Activated CD4-positive, CD25-positive, alpha-beta regulatory T cell treated with anti-CD3 and anti-CD28 coated beads, Interleukin-2, amount 50 U/mL, for 16 hours (primary cell): ENCODE results near the gene FBXO33.

ENCODE experiments used
- DNase-seq: peaks from one replicate; pipeline ENCODE4 v3.0.0-alpha.2; 2020; ENCODE audit warnings: low read depth, low spot score

Gene FBXO33

DNA sequence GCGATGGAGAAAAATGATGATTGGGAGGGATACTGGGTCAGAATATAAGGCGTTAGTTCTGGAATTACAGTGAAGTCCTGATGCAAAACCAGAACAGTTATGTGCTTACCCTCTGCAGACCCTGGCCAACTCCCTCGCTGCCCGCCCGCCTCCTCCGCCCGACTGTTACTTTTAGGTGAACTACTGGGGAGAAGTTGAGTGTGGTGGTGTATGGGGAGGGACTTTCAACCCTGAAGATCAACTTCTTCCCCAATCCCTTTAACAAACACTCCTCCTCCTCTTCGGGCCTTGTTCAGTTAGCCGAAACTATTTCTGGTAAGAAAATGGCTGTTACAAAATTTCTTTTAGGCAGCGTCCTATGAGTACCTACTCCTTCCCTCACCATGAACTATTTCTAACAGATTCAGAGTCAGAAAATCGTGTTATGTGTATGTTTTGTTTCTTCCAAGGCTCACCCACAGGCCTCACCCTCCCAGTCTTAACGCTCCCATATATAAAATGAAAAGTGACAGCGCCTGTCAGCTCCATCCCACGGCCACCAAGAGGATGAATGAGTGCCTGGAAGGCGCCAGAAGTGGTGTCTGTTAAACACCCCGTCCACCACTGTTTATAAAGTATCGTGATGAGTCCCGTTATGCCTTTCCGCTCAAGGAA, 1.3 kb downstream of the FBXO33 start:
- DNase-seq = no peak

DNA sequence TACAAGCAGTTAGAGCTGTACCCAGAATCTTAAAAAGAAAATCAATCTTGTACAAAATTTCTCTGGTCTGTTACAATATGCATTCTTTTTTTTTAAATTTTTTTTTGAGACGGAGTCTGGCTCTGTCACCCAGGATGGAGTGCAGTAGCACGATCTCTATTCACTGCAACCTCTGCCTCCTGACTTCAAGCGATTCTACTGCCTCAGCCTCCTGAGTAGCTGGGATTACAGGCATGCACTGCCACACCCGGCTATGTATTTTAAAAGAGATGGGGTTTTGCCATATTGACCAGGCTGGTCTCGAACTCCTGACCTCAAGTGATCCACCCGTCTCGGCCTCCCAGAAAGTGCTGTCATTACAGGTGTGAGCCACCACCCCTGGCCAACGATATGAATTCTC, 4.1 kb downstream of the FBXO33 start:
- DNase-seq = no peak

DNA sequence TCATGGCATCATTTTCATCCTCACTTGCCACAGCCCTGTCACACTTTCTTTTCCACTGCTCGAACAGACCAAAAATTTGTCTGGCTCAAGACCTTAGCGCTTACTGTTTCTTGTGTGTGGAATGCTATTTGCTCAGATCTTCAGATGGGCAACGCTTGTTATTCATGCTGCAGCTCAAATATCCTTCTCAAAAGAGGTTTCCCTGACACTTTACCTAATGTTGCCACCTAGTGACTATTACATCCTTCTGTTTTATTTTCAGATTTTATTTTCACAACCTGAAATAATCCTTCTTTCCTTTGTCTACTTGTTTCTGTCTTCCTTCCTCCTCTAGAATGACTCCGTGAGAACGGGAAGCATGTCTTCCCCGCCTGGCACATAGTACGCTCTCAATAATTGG, 5.6 kb downstream of the FBXO33 start:
- DNase-seq = no peak

DNA sequence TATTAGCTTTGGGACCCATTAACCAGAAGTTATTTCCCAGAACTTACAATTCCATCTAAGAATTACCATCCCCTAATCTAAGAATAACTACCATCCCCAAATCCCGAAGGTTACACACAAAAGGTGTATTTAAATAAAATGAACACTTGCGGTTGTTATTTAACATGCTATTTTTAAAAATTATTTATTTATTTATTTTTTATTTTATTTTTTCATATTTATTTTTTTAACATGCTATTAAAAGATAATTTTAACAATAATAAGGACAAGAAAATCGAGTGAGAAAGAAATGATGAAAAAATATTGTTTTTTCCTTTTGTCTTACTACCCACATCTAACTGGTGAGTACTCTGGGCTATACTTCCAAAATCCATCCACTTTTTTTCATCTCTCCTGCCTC, 6.3 kb downstream of the FBXO33 start:
- no peak for DNase-seq

DNA sequence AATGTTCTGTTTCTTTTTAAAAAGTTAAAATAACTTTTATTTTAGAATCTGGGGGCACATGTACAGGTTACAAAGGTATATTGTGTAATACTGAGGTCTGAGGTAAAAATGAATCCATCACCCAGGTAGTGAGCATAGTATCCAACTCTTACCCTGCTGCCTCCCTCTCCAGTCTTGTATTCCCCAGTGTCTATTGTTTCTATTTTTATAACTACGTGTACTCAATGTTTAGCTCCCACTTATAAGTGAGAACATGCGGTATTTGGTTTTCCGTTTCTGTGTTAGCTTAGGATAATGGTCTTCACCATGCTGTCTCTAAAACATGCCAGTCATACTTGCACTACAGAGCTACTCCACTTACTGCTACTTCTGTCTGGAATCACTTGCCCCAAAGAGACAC, 8.4 kb downstream of the FBXO33 start:
- DNase-seq = no peak

DNA sequence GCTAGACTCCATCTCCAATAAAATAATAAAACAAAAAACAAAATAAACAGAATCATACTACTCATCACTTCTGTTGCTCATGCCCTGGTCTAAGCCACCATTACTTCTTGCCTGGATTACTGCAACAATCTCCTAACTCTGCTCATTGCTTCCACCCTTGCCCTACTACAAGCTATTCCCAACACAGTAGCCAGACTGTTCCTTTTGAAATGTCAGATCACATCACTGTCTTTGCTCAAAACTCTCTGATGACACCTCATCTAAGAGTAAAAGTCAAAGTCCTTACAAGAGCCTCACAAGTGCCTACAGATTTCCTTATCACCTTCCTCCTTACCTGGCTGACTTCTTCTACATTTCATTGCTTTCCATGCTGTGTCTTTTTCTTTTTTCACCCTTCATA, 10.0 kb downstream of the FBXO33 start:
- no peak for DNase-seq

DNA sequence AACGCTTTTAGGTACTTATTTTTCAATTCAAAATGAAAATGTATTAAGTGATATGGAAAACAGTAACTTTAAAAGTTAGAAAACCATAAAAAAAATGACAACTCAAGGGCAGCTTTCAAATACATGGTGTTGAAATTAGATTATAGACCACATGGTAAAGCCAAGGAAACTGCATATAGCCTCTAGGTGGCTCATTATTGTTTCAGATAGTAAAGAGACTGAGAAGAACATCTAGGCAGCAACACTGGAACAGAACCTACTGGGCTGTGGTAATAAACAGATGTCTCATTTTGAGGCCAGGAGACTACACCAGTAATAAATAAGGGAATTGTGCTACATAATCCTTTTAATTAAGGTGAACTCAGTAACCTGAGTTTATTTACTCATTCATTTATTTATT, 13.0 kb downstream of the FBXO33 start:
- DNase-seq = no peak

DNA sequence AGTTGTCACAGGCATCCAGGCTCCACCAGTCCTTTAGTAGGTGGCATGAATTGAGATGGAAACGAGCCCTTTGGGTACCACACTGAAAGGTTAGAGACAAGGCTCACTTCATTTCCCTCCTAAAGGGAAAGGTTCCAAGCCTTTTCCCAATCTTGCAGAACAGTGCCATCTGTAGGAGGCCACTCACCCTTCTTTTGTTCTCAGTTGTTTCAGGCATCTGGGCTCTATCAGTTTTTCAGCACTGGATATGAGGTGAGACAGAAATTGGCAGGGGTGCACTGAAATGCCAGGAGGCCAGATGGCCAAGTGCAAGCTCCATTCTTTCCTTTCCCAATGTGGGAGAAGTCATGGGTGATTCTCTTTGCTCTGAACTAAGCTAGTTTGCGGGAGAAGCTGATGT, 15.2 kb downstream of the FBXO33 start:
- no peak for DNase-seq

DNA sequence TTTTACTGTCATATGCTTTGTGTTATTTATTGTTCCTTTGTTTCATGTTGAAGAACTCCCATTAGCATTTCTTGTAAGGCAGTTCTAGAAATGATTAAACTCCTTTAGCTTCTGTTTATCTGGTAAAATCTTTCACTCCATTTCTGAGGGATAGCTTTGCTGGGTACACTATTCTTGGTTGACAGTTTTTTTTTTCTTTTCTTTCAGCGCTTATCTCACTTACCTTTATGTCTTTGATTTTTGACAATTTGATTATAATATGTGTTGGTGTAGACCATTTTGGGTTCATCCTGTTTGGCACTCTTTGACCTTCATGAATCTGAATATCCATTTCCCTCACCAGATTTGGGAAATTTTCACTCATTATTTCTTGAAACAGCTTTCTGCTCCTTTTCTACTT, 16.2 kb downstream of the FBXO33 start:
- no peak for DNase-seq

DNA sequence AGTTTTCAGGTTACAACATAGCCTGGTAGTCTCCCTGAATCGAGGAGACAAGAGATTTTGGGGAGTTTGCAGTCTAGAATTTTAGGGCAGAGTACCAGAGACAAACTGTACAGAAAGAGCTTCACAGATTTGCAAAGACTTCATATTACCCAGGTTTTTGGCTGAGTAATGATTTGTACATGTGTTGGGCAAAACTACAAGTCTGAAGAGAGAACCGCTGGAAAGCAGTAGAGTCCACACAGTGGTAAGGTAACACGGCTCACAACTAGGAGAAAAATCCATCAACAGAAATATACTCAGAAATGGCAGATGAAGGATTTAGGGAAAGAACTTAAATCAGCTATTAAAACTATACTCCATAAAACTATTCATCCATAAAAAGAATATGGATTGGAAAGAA, 25.7 kb downstream of the FBXO33 start:
- DNase-seq = no peak

DNA sequence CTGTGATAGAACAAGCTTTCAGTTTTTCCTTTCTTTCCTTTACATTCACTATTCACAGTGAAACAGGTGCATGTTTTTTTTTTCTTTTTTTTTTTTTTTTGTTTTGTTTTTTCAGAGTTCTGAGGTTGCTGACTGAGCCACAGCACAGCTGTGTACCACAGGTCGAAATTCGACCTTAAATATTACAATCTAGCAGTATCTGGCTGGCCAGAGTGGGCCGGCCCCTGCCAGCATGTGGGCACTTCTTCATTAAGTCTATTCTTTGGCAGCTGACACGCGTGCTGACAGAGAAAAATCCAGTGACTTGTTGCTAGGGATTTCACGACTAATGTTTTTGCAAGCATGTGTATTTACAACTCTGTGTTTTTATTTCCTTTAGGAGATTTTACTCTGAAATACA, 33.9 kb downstream of the FBXO33 start:
- no peak for DNase-seq

DNA sequence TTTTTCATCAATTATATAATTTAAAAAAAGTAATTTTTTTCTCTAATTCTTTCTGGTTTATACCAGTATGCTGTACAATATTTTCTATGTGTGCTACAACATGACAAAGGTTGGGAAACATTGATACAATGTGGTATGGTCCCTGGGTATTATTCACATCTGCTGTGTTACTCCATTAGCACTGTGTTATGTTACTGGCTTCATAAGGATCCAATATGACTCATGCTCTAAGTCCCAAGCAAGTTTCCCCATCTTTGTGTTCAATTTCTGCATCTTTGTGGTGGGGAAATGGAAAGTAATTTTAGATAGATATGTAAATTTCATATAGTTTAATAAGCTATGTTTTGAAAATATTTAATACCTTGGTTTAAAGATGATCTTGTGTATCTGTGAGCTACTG, 35.8 kb downstream of the FBXO33 start:
- DNase-seq = no peak

DNA sequence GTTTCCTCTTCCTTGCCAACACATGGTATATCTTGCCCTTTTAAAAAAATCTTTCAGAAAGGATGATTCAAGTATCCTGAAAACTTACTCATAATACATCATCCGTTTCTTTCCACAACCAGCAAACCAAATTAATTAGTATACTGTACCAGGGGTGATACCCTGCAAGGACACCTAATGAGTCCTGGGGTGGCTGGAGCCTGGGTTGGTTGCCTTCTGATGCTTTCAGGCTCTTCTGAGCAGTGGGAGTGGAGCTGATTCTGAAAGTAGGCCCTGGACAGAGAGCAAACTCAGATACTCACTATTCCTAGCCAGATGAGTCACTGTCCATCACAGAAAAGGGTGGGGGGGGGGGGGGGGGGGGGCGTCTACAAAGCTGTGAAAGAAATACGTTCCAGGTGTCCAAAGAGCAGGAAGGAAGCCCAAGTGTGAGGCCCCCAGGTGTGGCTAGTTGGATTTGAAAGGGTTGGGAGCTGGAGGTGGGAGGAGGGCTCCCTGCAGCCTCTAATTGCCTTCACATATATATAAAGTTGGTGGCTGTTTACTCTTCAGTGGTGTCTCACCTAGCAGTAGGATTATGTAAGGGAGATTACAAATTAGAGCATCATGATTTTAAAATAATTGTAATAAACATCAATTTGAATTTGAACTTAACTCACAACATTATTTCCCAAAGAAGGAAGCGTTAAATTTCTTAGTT, 36.5 kb downstream of the FBXO33 start:
- no peak for DNase-seq

DNA sequence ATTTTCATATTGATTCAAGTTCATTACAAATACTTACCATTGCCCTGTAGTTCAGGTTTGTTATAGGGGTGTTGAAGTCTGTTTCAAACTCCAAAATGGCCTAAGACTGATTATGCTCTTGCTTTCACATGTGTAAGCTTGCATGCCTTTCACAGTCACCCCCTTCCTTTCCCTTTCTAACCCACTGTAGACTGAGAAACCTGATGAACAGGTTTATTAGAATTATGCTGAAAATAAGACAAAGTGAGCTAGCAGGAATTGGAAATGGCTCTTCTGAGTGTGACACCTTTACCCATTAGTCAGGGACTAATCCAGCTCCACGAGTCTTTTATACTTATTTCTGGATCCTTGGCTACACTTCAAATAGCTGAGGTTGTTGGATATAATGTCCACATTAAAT, 38.9 kb downstream of the FBXO33 start:
- no peak for DNase-seq

DNA sequence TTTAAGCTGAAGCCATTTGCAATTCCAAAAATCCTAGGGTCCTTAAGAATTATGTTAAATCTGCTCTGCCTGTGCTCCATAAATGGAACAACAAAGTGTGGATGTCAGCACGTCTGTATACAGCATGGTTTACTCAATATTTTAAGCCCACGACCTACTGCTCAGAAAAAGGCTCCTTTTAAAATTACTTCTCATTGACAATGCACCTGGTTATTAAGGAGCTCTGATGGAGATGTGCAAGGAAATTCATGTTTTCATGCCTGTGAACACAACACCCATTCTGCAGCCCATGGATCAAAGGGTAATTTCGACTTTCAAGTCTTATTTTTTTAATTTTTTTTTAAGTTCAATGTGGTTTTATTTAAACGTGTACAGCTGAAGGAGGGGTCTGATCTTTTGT, 48.1 kb downstream of the FBXO33 start:
- no peak for DNase-seq

DNA sequence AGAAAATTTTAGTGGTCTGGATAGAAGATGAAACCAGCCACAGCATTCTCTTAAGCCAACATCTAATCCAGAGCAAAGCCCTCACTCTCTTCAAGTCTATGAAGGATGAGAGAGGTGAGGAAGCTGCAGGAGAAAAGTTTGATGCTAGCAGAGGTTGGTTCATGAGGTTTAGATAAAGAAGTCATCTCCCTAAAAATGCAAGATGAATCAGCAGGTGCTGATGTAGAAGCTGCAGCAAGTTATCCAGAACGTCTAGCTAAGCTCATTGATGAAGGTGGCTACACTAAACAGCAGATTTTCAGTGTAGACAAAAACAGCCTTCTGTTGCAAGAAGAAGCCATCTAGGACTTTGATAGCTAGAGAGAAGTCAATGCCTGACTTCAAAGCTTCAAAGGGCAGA, 48.5 kb downstream of the FBXO33 start:
- no peak for DNase-seq

DNA sequence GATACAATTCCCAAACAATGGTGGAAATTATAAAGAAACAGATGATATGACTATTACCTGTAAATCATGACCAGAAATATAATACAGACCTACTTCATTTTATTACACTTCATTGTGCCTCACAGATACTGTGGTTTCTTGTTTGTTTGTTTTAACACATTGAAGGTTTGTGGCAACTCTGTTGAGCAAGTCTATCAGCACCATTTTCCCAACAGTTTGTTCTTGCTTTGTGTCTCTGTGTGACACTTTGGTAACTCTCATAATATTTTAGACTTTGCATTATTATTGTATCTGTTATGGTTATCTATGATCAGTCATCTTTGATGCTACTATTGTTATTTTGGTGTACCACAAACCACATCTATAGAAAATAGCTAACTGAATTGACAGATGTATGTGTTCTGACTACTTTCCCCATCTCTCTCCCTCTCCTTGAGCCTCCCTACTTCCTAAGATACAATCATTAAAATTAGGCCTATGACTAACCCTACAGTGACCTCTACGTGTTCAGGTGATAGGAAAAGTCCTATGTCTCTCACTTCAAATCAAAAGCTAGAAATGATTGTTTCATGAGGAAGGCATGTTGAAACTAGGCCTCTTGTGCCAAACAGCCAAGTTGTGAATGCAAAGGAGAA, 49.1 kb downstream of the FBXO33 start:
- no peak for DNase-seq

DNA sequence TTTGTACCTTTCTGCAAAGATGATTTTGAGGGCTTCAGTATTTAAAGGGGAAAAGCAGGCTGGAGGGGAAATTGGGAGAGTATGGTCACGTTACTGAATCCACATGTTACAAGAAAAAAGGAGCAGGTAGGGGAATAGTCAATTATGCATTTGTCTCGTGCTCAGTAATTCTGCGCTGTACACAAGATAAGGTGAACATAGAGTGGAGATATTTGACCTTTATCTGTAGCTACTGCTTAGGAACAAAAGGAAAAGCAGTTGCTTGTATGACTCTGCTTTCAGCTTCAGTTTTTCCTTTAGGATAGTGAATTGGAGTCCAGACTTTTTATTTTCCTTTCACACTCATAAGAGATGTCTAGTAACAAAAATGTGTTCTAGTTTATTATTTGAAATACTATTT, 49.8 kb downstream of the FBXO33 start:
- no peak for DNase-seq

DNA sequence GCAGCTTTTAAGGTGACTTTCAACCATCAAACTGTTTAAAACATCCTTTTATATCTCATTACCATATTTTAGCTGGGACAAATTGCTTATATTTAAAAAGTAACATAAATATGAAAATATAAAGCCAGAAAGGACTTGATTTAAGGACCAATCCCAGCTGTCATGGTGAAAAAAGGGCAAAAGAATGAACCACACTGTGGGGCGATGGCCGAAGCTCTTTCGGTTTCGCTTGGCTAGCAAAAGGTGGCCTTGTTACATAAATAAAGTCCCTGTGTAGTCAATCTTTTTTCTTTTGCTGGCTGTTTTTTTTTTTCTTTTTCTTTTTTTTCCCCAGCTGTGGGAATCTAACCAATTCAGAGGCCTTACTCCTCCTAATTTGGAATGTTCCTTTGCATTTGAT, 50.9 kb downstream of the FBXO33 start:
- no peak for DNase-seq

DNA sequence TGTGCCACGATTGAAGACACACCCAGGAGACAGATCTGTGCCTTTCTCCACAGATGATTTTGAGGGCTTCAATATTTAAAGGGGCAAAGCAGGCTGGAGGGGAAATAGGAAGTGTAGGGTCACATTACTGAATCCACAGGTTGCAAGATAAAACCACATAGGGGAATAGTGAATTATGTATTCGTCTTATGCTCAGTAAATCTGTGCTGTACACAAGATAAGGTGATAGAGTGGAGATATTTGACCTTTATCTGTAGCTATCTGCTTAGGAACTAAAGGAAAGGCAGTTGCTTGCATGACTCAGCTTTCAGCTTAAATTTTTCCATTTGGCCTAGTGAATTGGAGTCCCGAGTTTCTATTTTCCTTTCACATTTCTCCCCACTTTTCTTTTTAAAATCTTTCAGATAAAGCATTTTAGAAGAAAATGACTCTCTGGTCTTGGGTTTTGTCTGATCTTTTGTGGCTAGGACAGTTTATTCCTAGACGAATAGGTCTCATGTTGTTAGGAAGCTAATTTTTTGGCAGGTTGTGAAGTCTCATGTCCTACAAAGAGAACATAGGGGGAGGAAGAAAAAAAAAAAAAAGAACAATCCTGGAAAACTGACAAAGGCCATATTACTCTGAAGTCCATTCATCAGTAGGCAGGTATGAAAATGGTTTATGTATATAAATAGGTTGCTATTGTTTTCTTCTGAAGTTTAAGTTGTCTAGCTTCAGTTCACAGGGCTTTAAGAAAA, 55.4 kb downstream of the FBXO33 start:
- DNase-seq = no peak

DNA sequence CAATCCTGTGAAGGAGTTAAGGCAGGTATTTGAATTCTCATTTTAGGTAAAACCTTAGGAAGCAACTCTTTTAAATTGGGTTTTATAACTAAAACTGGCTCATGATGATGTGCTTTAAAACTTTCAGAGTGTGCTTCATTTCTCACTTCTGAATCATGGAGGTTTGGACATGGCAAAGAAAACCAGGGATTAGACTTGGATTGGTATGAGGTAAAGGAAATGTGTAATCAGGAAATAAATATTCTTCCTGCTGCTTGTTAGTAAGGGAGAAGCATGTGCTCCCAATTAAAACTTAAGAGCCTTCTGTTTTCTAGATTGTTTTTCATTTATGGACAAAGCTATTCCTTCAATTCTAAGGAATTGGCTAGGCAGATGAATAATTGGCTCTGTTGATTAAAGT, 57.4 kb downstream of the FBXO33 start:
- no peak for DNase-seq

DNA sequence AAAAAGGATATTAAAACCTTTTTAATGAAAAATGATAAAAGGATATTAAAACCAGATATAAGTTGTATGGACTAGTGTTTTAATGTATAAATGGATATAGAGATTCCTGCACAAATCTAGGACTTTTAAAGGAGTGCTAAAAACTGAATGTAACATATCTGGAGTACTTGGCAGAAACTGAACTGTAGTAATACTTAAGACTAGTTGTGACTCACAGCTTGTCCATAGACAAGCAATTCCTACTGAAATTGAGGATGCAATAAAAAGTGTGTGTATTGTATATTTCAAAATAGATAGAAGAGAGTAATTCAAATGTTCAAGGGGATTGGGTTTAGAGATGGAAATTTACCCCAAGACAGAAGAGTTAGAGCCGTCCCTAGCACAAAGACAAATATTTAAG, 59.6 kb downstream of the FBXO33 start:
- DNase-seq = no peak

DNA sequence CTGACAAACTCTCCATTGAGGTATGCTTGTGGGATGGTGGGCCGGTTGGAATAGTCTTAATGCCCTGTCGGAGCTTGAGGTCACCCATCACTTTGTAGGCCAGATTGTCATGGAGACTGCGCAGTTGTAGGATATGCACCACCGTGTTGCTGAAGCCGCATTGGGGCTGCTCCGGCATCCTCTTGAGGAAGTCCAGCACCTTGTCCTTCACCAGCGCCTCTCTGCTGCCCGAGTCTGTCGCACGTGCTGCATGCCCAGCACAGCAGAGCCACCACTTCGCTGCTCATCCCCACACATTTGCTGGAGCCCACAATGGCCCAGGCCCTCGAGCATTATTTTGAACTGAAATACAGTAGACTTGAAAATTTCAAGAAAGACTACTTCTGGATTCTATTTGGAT, 61.8 kb downstream of the FBXO33 start:
- no peak for DNase-seq
